Endothelial cell of umbilical vein (primary cell): ENCODE measurements around the gene TMBIM6. TPM values are rescaled to one million over a fixed set of nuclear protein-coding genes. Genes with fewer than 3 reads are reported as not detected.

Source experiments
- BruUV-seq: library from RNA; stranded (reverse); fragments of 400-500 nt; replicated peaks from 2 replicates; lab custom pipeline; 2021; lab: Mats Ljungman, UMichigan
- CTCF ChIA-PET: fragments of 300-600, 350-600 bp; sonication (Branson Sonifier 250); formaldehyde crosslinking; loops from one replicate; lab custom pipeline; 2021; ENCODE audit warnings: antibody characterized with exemption, inconsistent platforms; lab: Charles Lee
- POLR2A ChIA-PET: fragments of 300-600, 350-600 bp; sonication (Branson Sonifier 250); formaldehyde crosslinking; loops from one replicate; lab custom pipeline; 2021; ENCODE audit warnings: antibody characterized with exemption, inconsistent platforms; lab: Charles Lee
- DNase-seq: peaks from one replicate; pipeline ENCODE4 v3.0.0-alpha.2; 2011; ENCODE audit warnings: low read depth, low spot score
- FAIRE-seq: peaks from 2 replicates; lab custom pipeline; 2011; peaks lifted over from hg19 to GRCh38; lab: Jason Lieb, UNC
- H2AFZ ChIP-seq: 2 replicates; pipeline ENCODE4 v1.6.0; 2012; ENCODE audit warnings: low read depth, low read length, control low read depth, inconsistent platforms
- H3K27ac ChIP-seq: 2 replicates; pipeline ENCODE4 v1.5.1; 2011; ENCODE audit warnings: low read depth, mild to moderate bottlenecking, control low read depth, low read length, moderate library complexity; ENCODE audit not compliant: insufficient read depth
- H3K27me3 ChIP-seq, 2 experiments: 2 replicates each; pipeline versions ENCODE4 v1.6.0 to v1.6.1; 2011; ENCODE audit warnings: low read length in 2 of 2, mixed read lengths in 1 of 2; ENCODE audit not compliant: control insufficient read depth in 2 of 2, insufficient read depth in 2 of 2
- H3K36me3 ChIP-seq, 2 experiments: 2 replicates in 1 of 2; 3 replicates in 1 of 2; pipeline ENCODE4 v1.5.1; 2011; ENCODE audit warnings: low read length in 2 of 2, mild to moderate bottlenecking in 1 of 2, moderate library complexity in 1 of 2; ENCODE audit not compliant: control insufficient read depth in 2 of 2, insufficient read depth in 2 of 2; ENCODE audit errors: extremely low read depth in 1 of 2
- H3K4me1 ChIP-seq: 3 replicates; pipeline ENCODE4 v1.5.1; 2011; ENCODE audit warnings: mild to moderate bottlenecking, low read length; ENCODE audit not compliant: control insufficient read depth, insufficient read depth; ENCODE audit errors: extremely low read depth
- H3K4me2 ChIP-seq: 2 replicates; pipeline ENCODE4 v1.6.1; 2011; ENCODE audit warnings: low read length, control low read depth, mixed read lengths; ENCODE audit not compliant: insufficient read depth
- H3K4me3 ChIP-seq, 3 experiments: fragments of 200-600 bp in 1 of 3; sonication (generic), shearing (Covaris generic) in 1 of 3; replicated peaks in 1 of 3; 2 replicates each; pipeline ENCODE4 v1.5.1; 2011 to 2016; ENCODE audit warnings: control low read depth in 3 of 3, low read length in 3 of 3, mild to moderate bottlenecking in 2 of 3, inconsistent platforms in 1 of 3, low read depth in 1 of 3, moderate library complexity in 1 of 3; ENCODE audit not compliant: insufficient read depth in 1 of 3
- H3K79me2 ChIP-seq: 2 replicates; pipeline ENCODE4 v1.6.0; 2012; ENCODE audit warnings: low read length, inconsistent platforms; ENCODE audit not compliant: control insufficient read depth, insufficient read depth
- H3K9ac ChIP-seq: replicated peaks from 2 replicates; pipeline ENCODE3; 2011; ENCODE audit warnings: low read length, control low read depth; ENCODE audit not compliant: insufficient read depth; ENCODE audit errors: extremely low read depth
- H3K9me1 ChIP-seq: replicated peaks from 3 replicates; pipeline ENCODE4 v1.6.0; 2011; ENCODE audit warnings: mild to moderate bottlenecking, low read length; ENCODE audit not compliant: control insufficient read depth, insufficient read depth; ENCODE audit errors: extremely low read depth
- H3K9me3 ChIP-seq: replicated peaks from 2 replicates; pipeline ENCODE4 v1.5.1; 2012; ENCODE audit warnings: low read length, inconsistent platforms; ENCODE audit not compliant: control insufficient read depth, insufficient read depth
- H4K20me1 ChIP-seq: replicated peaks from 2 replicates; pipeline ENCODE3; 2011; ENCODE audit warnings: mild to moderate bottlenecking, low read length; ENCODE audit not compliant: control insufficient read depth, insufficient read depth; ENCODE audit errors: extremely low read depth
- CTCF ChIP-seq, 2 donors: IDR thresholded peaks; 1 replicate in 1 of 2; 2 replicates in 1 of 2; pipeline ENCODE4 v1.5.1; 2011; ENCODE audit warnings: low read length in 2 of 2, mild to moderate bottlenecking in 2 of 2, moderate library complexity in 2 of 2, control low read depth in 1 of 2, inconsistent platforms in 1 of 2, low read depth in 1 of 2; ENCODE audit not compliant: insufficient read depth in 1 of 2; ENCODE audit errors: extremely low read depth in 1 of 2
- EZH2 ChIP-seq: IDR thresholded peaks from 2 replicates; pipeline ENCODE4 v1.6.1; 2012; ENCODE audit warnings: borderline replicate concordance, low read depth, mild to moderate bottlenecking, moderate library complexity, low read length, inconsistent platforms; ENCODE audit not compliant: severe bottlenecking
- FOS ChIP-seq: IDR thresholded peaks from 2 replicates; pipeline ENCODE4 v1.6.1; 2011; ENCODE audit warnings: mild to moderate bottlenecking, low read length, moderate library complexity, borderline replicate concordance; ENCODE audit not compliant: insufficient read depth
- GATA2 ChIP-seq: IDR thresholded peaks from 2 replicates; pipeline ENCODE4 v1.7.0; 2011; ENCODE audit warnings: low read depth, mild to moderate bottlenecking, moderate library complexity, mixed read lengths, low read length; ENCODE audit not compliant: insufficient read length, insufficient read depth
- JUN ChIP-seq: IDR thresholded peaks from 2 replicates; pipeline ENCODE4 v1.6.1; 2011; ENCODE audit warnings: borderline replicate concordance, low read depth; ENCODE audit not compliant: insufficient read length, insufficient read depth
- MAX ChIP-seq: IDR thresholded peaks from 2 replicates; pipeline ENCODE4 v1.6.1; 2011; ENCODE audit not compliant: insufficient read depth, insufficient read length
- MYC ChIP-seq: IDR thresholded peaks from one replicate; pipeline ENCODE4 v1.6.1; 2011; ENCODE audit warnings: mild to moderate bottlenecking, low read depth, low read length
- POLR2A ChIP-seq: IDR thresholded peaks from 2 replicates; pipeline ENCODE4 v1.6.1; 2012; ENCODE audit warnings: low read depth, mild to moderate bottlenecking, control low read depth, low read length
- POLR2AphosphoS5 ChIP-seq: IDR thresholded peaks from 2 replicates; pipeline ENCODE4 v1.6.1; 2012; ENCODE audit warnings: low read depth, mild to moderate bottlenecking, control low read depth, low read length, moderate library complexity; ENCODE audit not compliant: insufficient read depth
- dilution Hi-C: fragments of 300-500 bp; cut with MboI; formaldehyde crosslinking; loops from one replicate; pipeline ENCODE4 v1.15.0; 2019; ENCODE audit warnings: low sequenced_read_pairs; ENCODE audit not compliant: extremely low pct_ligation_motif_present
- intact Hi-C: fragments of 100-400 bp; cut with micrococcal nuclease; formaldehyde crosslinking; loops from one replicate; pipeline ENCODE4 v1.10.0; 2022
- polyA plus RNA-seq, 4 experiments: library from polyadenylated mRNA; depleted of rRNA in 3 of 4; stranded (reverse) in 3 of 4; unstranded in 1 of 4; fragments of >200 nt; gene quantifications; 2 replicates each; pipeline versions ENCODE4 v1.2.1 to v1.2.3, GENCODE V29; 2011 to 2012; ENCODE audit warnings: missing spikeins in 1 of 4
- total RNA-seq: library from RNA; stranded (reverse); gene quantifications from 2 replicates; pipeline ENCODE4 v1.2.3, GENCODE V29; 2021

The TMBIM6 gene
- total and polyA plus RNA-seq, 2 donors (not counting 3 experiments of a cell fraction or from before 2014, with no cell fraction given), result 393 to 579 TPM

GRCh38 chr12:49728446-49728845 lies 12.9 kb upstream of the TMBIM6 start:
- H3K36me3 ChIP-seq, result no peaks in the 10 kb centered on the region
- peaks cover 14 to 18% of the 10 kb centered on the region in 2 experiments for H3K27me3 ChIP-seq
- no TSS peak for BruUV-seq
- dilution Hi-C loops (no loop called here), intact Hi-C loops (no loop called here)
- no peak overlapping the region for H2AFZ ChIP-seq
- no peak overlapping the region for H3K4me3 ChIP-seq
- no peak for DNase-seq
- no peaks in the 10 kb centered on the region for H3K79me2 ChIP-seq
- no peaks in the 10 kb centered on the region for H3K9me3 ChIP-seq
- H3K9ac ChIP-seq, result no peak overlapping the region
- no peak overlapping the region for H3K4me2 ChIP-seq
- H3K9me1 ChIP-seq, result no peaks in the 10 kb centered on the region
- no peak overlapping the region for H3K27ac ChIP-seq
- FAIRE-seq, result no peak
- TF ChIP-seq CTCF (IDR thresholded peaks at IDR 0.05; ENCODE audit: extremely low read depth in 1 of 2, insufficient read depth in 1 of 2, low read depth in 1 of 2, low read length in 2 of 2) (no peak), JUN (no peak), GATA2 (no peak), POLR2A (no peak), EZH2 (no peak), MAX (no peak)
- ChIA-PET CTCF (no interaction called here), POLR2A (no interaction called here)
- no peaks in the 10 kb centered on the region for H4K20me1 ChIP-seq
- no peaks in the 10 kb centered on the region for H3K4me1 ChIP-seq

- intact Hi-C loops, result no loop called here
- CTCF ChIA-PET, result no interaction called here
- no TSS peak for BruUV-seq
- H3K9me1 ChIP-seq, result no peaks in the 10 kb centered on the region
- dilution Hi-C loops, result no loop called here
- no peak for FAIRE-seq
- no peaks in the 10 kb centered on the region for H3K9me3 ChIP-seq
- DNase-seq, result no peak
- H3K4me1 ChIP-seq, result no peaks in the 10 kb centered on the region
- H3K9ac ChIP-seq, result no peak overlapping the region
- no peak overlapping the region for H3K4me2 ChIP-seq
- POLR2A ChIA-PET, result no interaction called here
- H3K27me3 ChIP-seq, result peaks cover 14 to 18% of the 10 kb centered on the region in 2 experiments
- H3K27ac ChIP-seq, result no peak overlapping the region
- H2AFZ ChIP-seq, result no peak overlapping the region
- no peak overlapping the region for H3K4me3 ChIP-seq
- H3K36me3 ChIP-seq, result no peaks in the 10 kb centered on the region
- TF ChIP-seq MAX (no peak), POLR2A (no peak), MYC (no peak), POLR2AphosphoS5 (no peak), CTCF (IDR thresholded peaks at IDR 0.05; ENCODE audit: extremely low read depth in 1 of 2, insufficient read depth in 1 of 2, low read depth in 1 of 2, low read length in 2 of 2) (no peak), GATA2 (no peak), FOS (no peak), EZH2 (no peak), JUN (no peak)
- H3K79me2 ChIP-seq, result no peaks in the 10 kb centered on the region
- no peaks in the 10 kb centered on the region for H4K20me1 ChIP-seq
Measured at GRCh38 chr12:49730050-49730449, 11.3 kb upstream of the TMBIM6 start.
